Trophoblast cell (in vitro differentiated cells and primary cell): ENCODE measurements around the gene PITRM1.
A peak's percentile ranks its signal among the peaks of the same experiment; 100 is the strongest.

ENCODE experiments used
- DNase-seq, 2 donors: peaks; one replicate each; pipeline ENCODE4 v3.0.0-alpha.2; 2016
- H2AFZ ChIP-seq: 2 replicates; pipeline ENCODE4 v1.6.1; 2013; ENCODE audit warnings: low read length, moderate library complexity, mild to moderate bottlenecking; ENCODE audit not compliant: insufficient read depth, poor library complexity
- H2AK5ac ChIP-seq: 2 replicates; pipeline ENCODE4 v1.6.1; 2013; ENCODE audit warnings: mild to moderate bottlenecking, low read length
- H2BK120ac ChIP-seq: 2 replicates; pipeline ENCODE4 v1.6.1; 2013; ENCODE audit warnings: low read length, mild to moderate bottlenecking, moderate library complexity; ENCODE audit not compliant: insufficient read depth, poor library complexity
- H2BK12ac ChIP-seq: 2 replicates; pipeline ENCODE4 v1.6.1; 2013; ENCODE audit warnings: mild to moderate bottlenecking, low read length, moderate library complexity
- H2BK5ac ChIP-seq: 2 replicates; pipeline ENCODE4 v1.6.1; 2013; ENCODE audit warnings: low read length, low read depth, moderate library complexity, mild to moderate bottlenecking; ENCODE audit not compliant: poor library complexity
- H3K14ac ChIP-seq: 2 replicates; pipeline ENCODE4 v1.6.1; 2013; ENCODE audit warnings: mild to moderate bottlenecking, low read length
- H3K18ac ChIP-seq: 2 replicates; pipeline ENCODE4 v1.6.1; 2013; ENCODE audit warnings: mild to moderate bottlenecking, low read length
- H3K23ac ChIP-seq: 2 replicates; pipeline ENCODE4 v1.6.1; 2013; ENCODE audit warnings: low read length
- H3K27ac ChIP-seq: 2 replicates; pipeline ENCODE4 v1.5.1; 2013; ENCODE audit warnings: low read depth, mild to moderate bottlenecking, inconsistent platforms, low read length, moderate library complexity
- H3K27me3 ChIP-seq: 2 replicates; pipeline ENCODE4 v1.6.1; 2013; ENCODE audit warnings: inconsistent platforms, mild to moderate bottlenecking, low read length, moderate library complexity; ENCODE audit not compliant: insufficient read depth
- H3K36me3 ChIP-seq, 2 experiments: 1 replicate in 1 of 2; 2 replicates in 1 of 2; pipeline ENCODE4 v1.6.1; 2013; ENCODE audit warnings: low read length in 2 of 2, mild to moderate bottlenecking in 2 of 2, moderate library complexity in 1 of 2; ENCODE audit not compliant: insufficient read depth in 2 of 2, control insufficient read depth in 1 of 2
- H3K4ac ChIP-seq: 2 replicates; pipeline ENCODE4 v1.6.1; 2013; ENCODE audit warnings: low read depth, mild to moderate bottlenecking, low read length, moderate library complexity
- H3K4me1 ChIP-seq, 2 experiments: 1 replicate in 1 of 2; 2 replicates in 1 of 2; pipeline ENCODE4 v1.6.1; 2013; ENCODE audit warnings: low read length in 2 of 2, mild to moderate bottlenecking in 2 of 2, moderate library complexity in 1 of 2; ENCODE audit not compliant: insufficient read depth in 2 of 2, control insufficient read depth in 1 of 2
- H3K4me2 ChIP-seq: 2 replicates; pipeline ENCODE4 v1.6.1; 2013; ENCODE audit warnings: inconsistent platforms, mild to moderate bottlenecking, low read length, moderate library complexity
- H3K4me3 ChIP-seq: 2 replicates; pipeline ENCODE4 v1.5.1; 2013; ENCODE audit warnings: mild to moderate bottlenecking, low read depth, low read length, inconsistent platforms
- H3K79me1 ChIP-seq: one replicate; pipeline ENCODE4 v1.6.1; 2013; ENCODE audit warnings: low read length
- H3K79me2 ChIP-seq: 2 replicates; pipeline ENCODE4 v1.6.1; 2013; ENCODE audit warnings: low read length, mild to moderate bottlenecking; ENCODE audit not compliant: control insufficient read depth, insufficient read depth, poor library complexity
- H3K9ac ChIP-seq: 2 replicates; pipeline ENCODE4 v1.6.1; 2013; ENCODE audit warnings: mild to moderate bottlenecking, low read length
- H3K9me3 ChIP-seq: 2 replicates; pipeline ENCODE4 v1.6.1; 2013; ENCODE audit warnings: low read depth, mild to moderate bottlenecking, control low read depth, inconsistent platforms, low read length; ENCODE audit not compliant: insufficient read depth
- H4K12ac ChIP-seq: 2 replicates; pipeline ENCODE4 v1.6.1; 2013; ENCODE audit warnings: low read depth, mild to moderate bottlenecking, low read length, moderate library complexity
- H4K8ac ChIP-seq: 2 replicates; pipeline ENCODE4 v1.6.1; 2013; ENCODE audit warnings: low read depth, mild to moderate bottlenecking, low read length, moderate library complexity
- H4K91ac ChIP-seq: one replicate; pipeline ENCODE4 v1.6.1; 2013; ENCODE audit warnings: low read depth, mild to moderate bottlenecking, low read length, moderate library complexity
- WGBS: extraction: QIAGEN DNeasy Blood & Tissue Kit; methylation state at CpG from one replicate; pipeline ENCODE4 v1.1.7; 2013; ENCODE audit warnings: missing lambda C conversion rate; ENCODE audit not compliant: insufficient read length, insufficient coverage; ENCODE audit errors: extremely low coverage; 5-methylcytosine and 5-hydroxymethylcytosine counted together

The PITRM1 gene

GRCh38 chr10:3213758-3214515 lies 41.4 kb upstream of the PITRM1 start:
- H3K27me3 ChIP-seq, result no peaks in the 10 kb centered on the region
- no peak overlapping the region for H3K27ac ChIP-seq
- H3K4me3 ChIP-seq, result no peak overlapping the region
- peaks cover 2% of the 10 kb centered on the region for H3K9me3 ChIP-seq
- H3K14ac ChIP-seq, result no peak overlapping the region
- H3K18ac ChIP-seq, result no peak overlapping the region
- no peak overlapping the region for H3K9ac ChIP-seq
- peaks cover 2% of the 10 kb centered on the region for H3K79me1 ChIP-seq
- no peak overlapping the region for H2BK5ac ChIP-seq
- DNase-seq, result no peak
- no CpG with 5 or more reads among the region's 20 CpGs for WGBS
- H2AK5ac ChIP-seq, result no peak overlapping the region
- peak overlapping the region; percentile 4 for H4K91ac ChIP-seq
- no peak overlapping the region for H2BK120ac ChIP-seq
- H4K8ac ChIP-seq, result no peak overlapping the region
- H4K12ac ChIP-seq, result no peak overlapping the region
- H3K4me1 ChIP-seq, result peaks cover 0 to 2% of the 10 kb centered on the region in 2 experiments
- H2AFZ ChIP-seq, result no peak overlapping the region
- no peak overlapping the region for H2BK12ac ChIP-seq
- H3K36me3 ChIP-seq, result no peaks in the 10 kb centered on the region
- no peak overlapping the region for H3K4ac ChIP-seq
- no peak overlapping the region for H3K4me2 ChIP-seq
- H3K23ac ChIP-seq, result no peak overlapping the region
- no peaks in the 10 kb centered on the region for H3K79me2 ChIP-seq

DNA sequence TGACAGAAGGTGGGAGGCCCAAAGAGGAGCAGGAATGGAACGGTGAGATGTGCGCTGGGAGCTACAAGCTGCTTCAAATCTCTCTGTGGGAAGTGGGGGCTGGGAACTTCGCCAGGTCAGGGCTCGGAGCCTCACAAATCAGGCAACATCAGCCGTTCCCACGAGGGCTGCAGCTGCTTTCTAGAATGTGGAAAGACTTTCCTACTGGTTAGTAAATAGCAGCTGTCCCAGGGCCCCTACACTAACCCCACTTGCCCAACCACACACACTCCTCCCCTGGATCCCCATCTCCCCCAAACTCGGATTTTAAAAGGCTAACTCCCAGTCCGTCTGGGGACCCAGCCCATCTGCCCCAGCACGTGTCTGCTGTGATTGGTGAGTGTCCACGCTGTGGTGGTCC lies 40.6 kb upstream of the PITRM1 start:
- Histone ChIP-seq H3K36me3 (no peaks in the 10 kb centered on the region), H3K9ac (peak overlapping the region; percentile 20), H2BK120ac (no peak overlapping the region), H3K18ac (no peak overlapping the region), H3K79me1 (peaks cover 2% of the 10 kb centered on the region), H2BK12ac (no peak overlapping the region), H4K12ac (no peak overlapping the region), H4K8ac (no peak overlapping the region), H3K4ac (no peak overlapping the region), H3K4me1 (peaks cover 0 to 2% of the 10 kb centered on the region in 2 experiments), H3K9me3 (peaks cover 3% of the 10 kb centered on the region), H3K79me2 (no peaks in the 10 kb centered on the region), H3K14ac (no peak overlapping the region), H3K27ac (no peak overlapping the region), H2AFZ (no peak overlapping the region), H3K27me3 (no peaks in the 10 kb centered on the region), H4K91ac (no peak overlapping the region), H3K4me3 (no peak overlapping the region), H3K23ac (no peak overlapping the region), H2AK5ac (no peak overlapping the region), H3K4me2 (no peak overlapping the region), H2BK5ac (no peak overlapping the region)
- no CpG with 5 or more reads among the region's 10 CpGs for WGBS
- no peak for DNase-seq

GRCh38 chr10:3210251-3210877 lies 37.8 kb upstream of the PITRM1 start:
- Histone ChIP-seq H3K4me1 (peaks cover 0 to under 1% of the 10 kb centered on the region in 2 experiments), H2BK5ac (no peak overlapping the region), H2BK120ac (no peak overlapping the region), H3K9ac (no peak overlapping the region), H3K23ac (no peak overlapping the region), H3K14ac (no peak overlapping the region), H2AK5ac (no peak overlapping the region), H3K4ac (no peak overlapping the region), H2AFZ (no peak overlapping the region), H3K79me2 (no peaks in the 10 kb centered on the region), H3K4me3 (no peak overlapping the region), H3K4me2 (no peak overlapping the region), H3K18ac (no peak overlapping the region), H2BK12ac (no peak overlapping the region), H4K91ac (no peak overlapping the region), H3K9me3 (peaks cover 2% of the 10 kb centered on the region), H3K36me3 (no peaks in the 10 kb centered on the region), H3K27ac (no peak overlapping the region), H4K12ac (no peak overlapping the region), H4K8ac (no peak overlapping the region), H3K27me3 (no peaks in the 10 kb centered on the region), H3K79me1 (no peaks in the 10 kb centered on the region)
- DNase-seq, result no peak
- WGBS, result no CpG with 5 or more reads among the region's 10 CpGs

GRCh38 chr10:3208481-3209406 lies 36.2 kb upstream of the PITRM1 start:
- WGBS, result no CpG with 5 or more reads among the region's 31 CpGs
- H3K9ac ChIP-seq, result no peak overlapping the region
- no peak overlapping the region for H3K27ac ChIP-seq
- H3K4me2 ChIP-seq, result no peak overlapping the region
- no peak overlapping the region for H3K18ac ChIP-seq
- H2AK5ac ChIP-seq, result no peak overlapping the region
- no peak overlapping the region for H4K12ac ChIP-seq
- H2BK120ac ChIP-seq, result no peak overlapping the region
- DNase-seq, result no peak
- H3K4me1 ChIP-seq, result no peaks in the 10 kb centered on the region
- no peaks in the 10 kb centered on the region for H3K79me2 ChIP-seq
- H3K79me1 ChIP-seq, result no peaks in the 10 kb centered on the region
- H3K36me3 ChIP-seq, result no peaks in the 10 kb centered on the region
- no peak overlapping the region for H4K91ac ChIP-seq
- H2BK12ac ChIP-seq, result no peak overlapping the region
- H2BK5ac ChIP-seq, result no peak overlapping the region
- no peak overlapping the region for H3K23ac ChIP-seq
- no peak overlapping the region for H3K4me3 ChIP-seq
- H3K4ac ChIP-seq, result no peak overlapping the region
- no peak overlapping the region for H3K14ac ChIP-seq
- H2AFZ ChIP-seq, result no peak overlapping the region
- no peak overlapping the region for H4K8ac ChIP-seq
- H3K9me3 ChIP-seq, result peaks cover 2% of the 10 kb centered on the region
- H3K27me3 ChIP-seq, result no peaks in the 10 kb centered on the region
